Endodermal cell (in vitro differentiated cells): ENCODE data around the gene GALNS. TPM values are rescaled to one million over a fixed set of nuclear protein-coding genes. Genes with fewer than 3 reads are reported as not detected.

Experiments
- DNase-seq: peaks from one replicate; pipeline ENCODE4 v3.0.0-alpha.2; 2017
- H3K27ac ChIP-seq: 2 replicates; pipeline ENCODE4 v1.5.1; 2013; ENCODE audit warnings: mild to moderate bottlenecking, low read depth, low read length, moderate library complexity
- H3K27me3 ChIP-seq: 2 replicates; pipeline ENCODE4 v1.6.1; 2013; ENCODE audit warnings: mild to moderate bottlenecking, low read length, moderate library complexity; ENCODE audit not compliant: insufficient read depth, control insufficient read depth, poor library complexity, severe bottlenecking
- H3K36me3 ChIP-seq: 2 replicates; pipeline ENCODE4 v1.7.0; 2013; ENCODE audit warnings: mild to moderate bottlenecking, low read length, moderate library complexity; ENCODE audit not compliant: control insufficient read depth, insufficient read depth
- H3K4me1 ChIP-seq: one replicate; pipeline ENCODE4 v1.7.0; 2013; ENCODE audit warnings: low read length; ENCODE audit not compliant: control insufficient read depth, insufficient read depth
- H3K4me3 ChIP-seq: 2 replicates; pipeline ENCODE4 v1.5.1; 2013; ENCODE audit warnings: mild to moderate bottlenecking, low read length, moderate library complexity
- H3K9ac ChIP-seq: 2 replicates; pipeline ENCODE4 v1.6.1; 2013; ENCODE audit warnings: mild to moderate bottlenecking, low read length, moderate library complexity; ENCODE audit not compliant: poor library complexity, severe bottlenecking; ENCODE audit errors: extremely low read depth
- H3K9me3 ChIP-seq: 2 replicates; pipeline ENCODE4 v1.6.1; 2013; ENCODE audit warnings: mild to moderate bottlenecking, low read length, moderate library complexity; ENCODE audit not compliant: control insufficient read depth
- H3K27ac Mint-ChIP-seq: 2 replicates; pipeline ENCODE4 v1.8.0; 2020; ENCODE audit warnings: mixed read lengths
- H3K27me3 Mint-ChIP-seq: 2 replicates; pipeline ENCODE4 v1.8.0; 2021; ENCODE audit warnings: mild to moderate bottlenecking, mixed read lengths; ENCODE audit not compliant: insufficient read depth
- H3K36me3 Mint-ChIP-seq: 2 replicates; pipeline ENCODE4 v1.8.0; 2020; ENCODE audit warnings: low read depth, mixed read lengths
- H3K4me1 Mint-ChIP-seq: 2 replicates; pipeline ENCODE4 v1.8.0; 2020; ENCODE audit warnings: mixed read lengths
- H3K4me3 Mint-ChIP-seq: 2 replicates; pipeline ENCODE4 v1.8.0; 2020; ENCODE audit warnings: mild to moderate bottlenecking, moderate library complexity, mixed read lengths
- H3K9me3 Mint-ChIP-seq: 2 replicates; pipeline ENCODE4 v1.8.0; 2020; ENCODE audit warnings: mild to moderate bottlenecking, mixed read lengths
- WGBS, 2 experiments: methylation state at CpG; one replicate each; pipeline versions ENCODE4 v1.1.5 to v1.1.7; 2013; ENCODE audit warnings: missing lambda C conversion rate in 2 of 2, mixed read lengths in 1 of 2; ENCODE audit not compliant: insufficient coverage in 1 of 2, insufficient read length in 1 of 2; 5-methylcytosine and 5-hydroxymethylcytosine counted together
- total RNA-seq, 2 donors: library from RNA; stranded (reverse); fragmentation: NEBNext Ultra II Directional in 1 of 2; extraction: Animal tissue kit (Norgen Biotek cat#: 25700) in 1 of 2; gene quantifications; 2 replicates in 1 of 2; 3 replicates in 1 of 2; pipeline ENCODE4 v1.2.1, GENCODE V29; 2021
- TF ChIP-seq, protein P1 (sequence below): fragments of 200-600 bp; sonication (generic); conservative IDR thresholded peaks from 2 replicates; pipeline ENCODE4 v1.5.0; 2021; ENCODE audit warnings: antibody characterized with exemption, mild to moderate bottlenecking

GALNS gene
- total RNA-seq, 2 donors from 2014 or later, result 32.2 to 39.6 TPM

GRCh38 chr16:88830258-88830657, 26.5 kb downstream of the GALNS start:
- no peak for DNase-seq
- H3K27ac ChIP-seq, result no peak overlapping the region
- H3K9ac ChIP-seq, result no peak overlapping the region
- Mint-ChIP-seq H3K4me3 (no peak overlapping the region), H3K27ac (no peak overlapping the region), H3K27me3 (no peaks in the 10 kb centered on the region), H3K36me3 (peaks cover 4% of the 10 kb centered on the region), H3K9me3 (no peaks in the 10 kb centered on the region), H3K4me1 (no peaks in the 10 kb centered on the region)
- no peak overlapping the region for H3K4me3 ChIP-seq
- WGBS, 2 experiments, result 85 to 91% methylated on average over 10 to 11 of the region's 11 CpGs
- no peaks in the 10 kb centered on the region for H3K4me1 ChIP-seq
- no peaks in the 10 kb centered on the region for H3K27me3 ChIP-seq
- TF ChIP-seq, protein P1, sequence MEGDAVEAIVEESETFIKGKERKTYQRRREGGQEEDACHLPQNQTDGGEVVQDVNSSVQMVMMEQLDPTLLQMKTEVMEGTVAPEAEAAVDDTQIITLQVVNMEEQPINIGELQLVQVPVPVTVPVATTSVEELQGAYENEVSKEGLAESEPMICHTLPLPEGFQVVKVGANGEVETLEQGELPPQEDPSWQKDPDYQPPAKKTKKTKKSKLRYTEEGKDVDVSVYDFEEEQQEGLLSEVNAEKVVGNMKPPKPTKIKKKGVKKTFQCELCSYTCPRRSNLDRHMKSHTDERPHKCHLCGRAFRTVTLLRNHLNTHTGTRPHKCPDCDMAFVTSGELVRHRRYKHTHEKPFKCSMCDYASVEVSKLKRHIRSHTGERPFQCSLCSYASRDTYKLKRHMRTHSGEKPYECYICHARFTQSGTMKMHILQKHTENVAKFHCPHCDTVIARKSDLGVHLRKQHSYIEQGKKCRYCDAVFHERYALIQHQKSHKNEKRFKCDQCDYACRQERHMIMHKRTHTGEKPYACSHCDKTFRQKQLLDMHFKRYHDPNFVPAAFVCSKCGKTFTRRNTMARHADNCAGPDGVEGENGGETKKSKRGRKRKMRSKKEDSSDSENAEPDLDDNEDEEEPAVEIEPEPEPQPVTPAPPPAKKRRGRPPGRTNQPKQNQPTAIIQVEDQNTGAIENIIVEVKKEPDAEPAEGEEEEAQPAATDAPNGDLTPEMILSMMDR, result no peak
- no peaks in the 10 kb centered on the region for H3K9me3 ChIP-seq
- H3K36me3 ChIP-seq, result no peaks in the 10 kb centered on the region

- Histone ChIP-seq H3K9me3 (no peaks in the 10 kb centered on the region), H3K9ac (no peak overlapping the region), H3K36me3 (no peaks in the 10 kb centered on the region), H3K27ac (no peak overlapping the region), H3K4me3 (no peak overlapping the region), H3K4me1 (no peaks in the 10 kb centered on the region), H3K27me3 (no peaks in the 10 kb centered on the region)
- no peaks in the 10 kb centered on the region for H3K9me3 Mint-ChIP-seq
- no peak overlapping the region for H3K27ac Mint-ChIP-seq
- no peak overlapping the region for H3K4me3 Mint-ChIP-seq
- no peak for DNase-seq
- H3K27me3 Mint-ChIP-seq, result no peaks in the 10 kb centered on the region
- TF ChIP-seq, protein P1, result no peak
- peaks cover 4% of the 10 kb centered on the region for H3K36me3 Mint-ChIP-seq
- no peaks in the 10 kb centered on the region for H3K4me1 Mint-ChIP-seq
- 91 to 96% methylated on average over 12 to 23 of the region's 24 CpGs for WGBS, 2 experiments
These were observed 28.0 kb downstream of the GALNS start for GRCh38 chr16:88828711-88829110.

DNA sequence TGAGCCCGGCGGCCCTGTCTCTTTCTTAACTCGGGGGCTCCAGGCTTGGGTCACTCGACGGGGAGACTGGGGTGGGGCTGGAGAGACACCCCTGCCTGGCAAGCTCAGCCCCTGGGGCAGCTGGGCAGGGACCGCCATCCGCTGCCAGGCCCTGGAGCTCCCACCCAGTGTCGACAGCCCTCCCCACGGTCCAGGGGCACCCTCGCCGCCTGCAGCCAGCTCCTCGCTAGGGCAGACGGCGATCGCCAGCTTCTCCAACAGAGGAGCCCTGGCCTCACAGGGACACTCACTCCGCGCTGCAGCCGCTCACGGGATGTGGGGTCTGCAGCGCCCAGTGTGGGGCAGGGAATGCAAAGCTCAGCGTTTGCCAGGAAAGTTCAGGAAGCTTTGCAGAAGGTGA, 29.0 kb downstream of the GALNS start:
- H3K27me3 Mint-ChIP-seq, result no peaks in the 10 kb centered on the region
- no peaks in the 10 kb centered on the region for H3K9me3 ChIP-seq
- no peak overlapping the region for H3K4me3 ChIP-seq
- TF ChIP-seq, protein P1, result no peak
- no peak overlapping the region for H3K9ac ChIP-seq
- H3K4me1 ChIP-seq, result no peaks in the 10 kb centered on the region
- 94% methylated on average over 20 to 21 of the region's 21 CpGs for WGBS, 2 experiments
- no peaks in the 10 kb centered on the region for H3K9me3 Mint-ChIP-seq
- H3K36me3 Mint-ChIP-seq, result peaks cover 8% of the 10 kb centered on the region
- H3K27ac ChIP-seq, result no peak overlapping the region
- no peak overlapping the region for H3K27ac Mint-ChIP-seq
- H3K27me3 ChIP-seq, result no peaks in the 10 kb centered on the region
- no peaks in the 10 kb centered on the region for H3K4me1 Mint-ChIP-seq
- no peak for DNase-seq
- H3K4me3 Mint-ChIP-seq, result no peak overlapping the region
- H3K36me3 ChIP-seq, result no peaks in the 10 kb centered on the region
